Measurements from ENCODE around the gene ANK3.

ANK3 gene

GRCh38 chr10:60189861-60190475 is 199.7 kb downstream of the ANK3 start (continued):
- TF ChIP-seq ZNF548 (tag by site-specific recombination; IDR thresholded peaks at IDR 0.05) (no peak), ZNF324 (tag by site-specific recombination; IDR thresholded peaks at IDR 0.05) (no peak), ZNF132 (tag by site-specific recombination; IDR thresholded peaks at IDR 0.05; ENCODE audit: borderline replicate concordance) (no peak), IKZF3 (tag by site-specific recombination; IDR thresholded peaks at IDR 0.05) (no peak), ZNF645 (tag by site-specific recombination; IDR thresholded peaks at IDR 0.05) (no peak), PRDM4 (tag by site-specific recombination; IDR thresholded peaks at IDR 0.05) (no peak), ZNF768 (tag by site-specific recombination; IDR thresholded peaks at IDR 0.05) (no peak), ZNF114 (tag by site-specific recombination; IDR thresholded peaks at IDR 0.05) (no peak), PATZ1 (tag by site-specific recombination; IDR thresholded peaks at IDR 0.05) (no peak), ZNF514 (tag by site-specific recombination; IDR thresholded peaks at IDR 0.05) (no peak)

- H3K4me1 ChIP-seq (ENCODE audit: control insufficient read depth, insufficient read depth, low read length), result peaks cover 5% of the 10 kb centered on the region; the same call in 1 of the 2 replicates
- ChIA-PET POLR2A (no interaction called here), CTCF (interaction anchor here (1.2 to 2.2 kb wide), 2 partner anchors 10 to 20 kb away, joined by 4 to 9 read pairs; no protein-coding TSS in a partner anchor)
- no peak overlapping the region for H3K4me3 ChIP-seq (ENCODE audit: low read depth, low read length)
- H3K36me3 ChIP-seq (ENCODE audit: control insufficient read depth in 2 of 2, insufficient read depth in 1 of 2, low read length in 2 of 2), result no peaks in the 10 kb centered on the region
- H3K9me3 ChIP-seq (ENCODE audit: control insufficient read depth, insufficient read depth, low read depth, low read length), result no peaks in the 10 kb centered on the region
- H3K27ac ChIP-seq (ENCODE audit: extremely low read depth, low read depth, low read length), result no peak overlapping the region
- TF ChIP-seq ZNF645 (tag by site-specific recombination; IDR thresholded peaks at IDR 0.05) (no peak), OVOL3 (tag by site-specific recombination; IDR thresholded peaks at IDR 0.05) (no peak), ELK4 (IDR thresholded peaks at IDR 0.05; ENCODE audit: borderline replicate concordance, low read depth, low read length) (no peak), BCL11A (tag by site-specific recombination; IDR thresholded peaks at IDR 0.05; ENCODE audit: low read depth) (no peak), ZNF2 (tag by site-specific recombination; IDR thresholded peaks at IDR 0.05) (no peak), BCL11B (tag by site-specific recombination; IDR thresholded peaks at IDR 0.05; ENCODE audit: low read depth) (no peak), ZNF37A (tag by site-specific recombination; IDR thresholded peaks at IDR 0.05) (no peak), KLF10 (tag by site-specific recombination; IDR thresholded peaks at IDR 0.05) (no peak), ZSCAN4 (tag by site-specific recombination; IDR thresholded peaks at IDR 0.05) (no peak), ZNF311 (tag by site-specific recombination; IDR thresholded peaks at IDR 0.05; ENCODE audit: borderline replicate concordance) (no peak), ZNF610 (tag by site-specific recombination; IDR thresholded peaks at IDR 0.05; ENCODE audit: borderline replicate concordance) (no peak), ZNF768 (tag by site-specific recombination; IDR thresholded peaks at IDR 0.05) (no peak), TSHZ1 (tag by site-specific recombination; IDR thresholded peaks at IDR 0.05; ENCODE audit: borderline replicate concordance) (no peak)
These were observed 201.1 kb downstream of the ANK3 start for GRCh38 chr10:60188548-60188947.
